ENCODE results near the gene MTHFD2. TPM values are rescaled to one million over a fixed set of nuclear protein-coding genes. Genes with fewer than 3 reads are reported as not detected.

MTHFD2 gene
- total and polyA plus RNA-seq, 12 donors: 12.4 to 32.6 (median 19.0) TPM

DNA sequence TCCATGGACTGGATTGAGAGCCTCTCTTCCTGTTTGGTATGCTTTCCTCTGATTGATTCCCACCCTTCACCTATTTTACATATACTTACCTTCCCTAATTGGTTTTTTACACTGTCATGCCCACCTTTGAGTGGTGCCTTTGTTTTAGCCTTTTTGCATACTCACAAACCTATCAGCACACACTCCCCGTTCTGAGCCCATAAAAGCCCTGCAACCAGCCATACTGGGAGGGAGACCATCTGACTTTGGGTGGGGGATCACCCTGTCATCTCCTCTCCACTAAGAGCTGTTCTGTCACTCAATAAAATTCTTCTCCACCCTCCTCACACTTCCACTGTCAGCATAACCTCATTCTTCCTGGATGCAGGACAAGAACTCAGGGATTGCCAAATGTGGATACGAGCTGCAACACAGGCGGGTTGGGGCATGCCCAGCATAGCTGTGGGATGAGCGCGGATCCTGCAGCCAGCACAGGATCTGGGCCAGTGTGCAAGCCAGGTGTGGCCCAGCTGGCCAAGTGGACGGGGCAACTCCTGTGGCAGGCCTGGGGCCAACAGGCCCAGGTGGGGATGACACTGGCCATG, 10.3 kb upstream of the MTHFD2 start:
- Histone ChIP-seq H3K27me3 (no peaks in the 10 kb centered on the region), H3K27ac (peak overlapping the region in 3 of 10 donors; percentile 12 to 59 (median 41)), H3K4me1 (peaks cover 0 to 36% (median 0%) of the 10 kb centered on the region in 9 donors), H3K36me3 (no peaks in the 10 kb centered on the region), H3K4me3 (no peak overlapping the region), H3K9me3 (no peaks in the 10 kb centered on the region)
- no peak for TF ChIP-seq CTCF (IDR thresholded peaks at IDR 0.05)
- intact Hi-C loops (cut with DNase I): no loop called here
- WGBS, 2 donors: 78 to 83% methylated on average over 6 of the region's 6 CpGs
- peak in 7 of 8 donors; percentile 51 to 81 (median 69) for ATAC-seq
- DNase-seq: peak in 1 of 2 donors; percentile 18

- DNase-seq: no peak
- H3K27me3 ChIP-seq: no peaks in the 10 kb centered on the region
- intact Hi-C loops (cut with DNase I): no loop called here
- H3K9me3 ChIP-seq: no peaks in the 10 kb centered on the region
- no peak overlapping the region for H3K4me3 ChIP-seq
- H3K4me1 ChIP-seq: peaks cover 0 to 36% (median 0%) of the 10 kb centered on the region in 9 donors
- no peaks in the 10 kb centered on the region for H3K36me3 ChIP-seq
- no peak for TF ChIP-seq CTCF (IDR thresholded peaks at IDR 0.05)
- H3K27ac ChIP-seq: no peak overlapping the region
- WGBS, 2 donors: 91 to 96% methylated on average over 3 of the region's 3 CpGs
- no peak for ATAC-seq
Observed at GRCh38 chr2:74188696-74189095, 9.7 kb upstream of the MTHFD2 start.

DNA sequence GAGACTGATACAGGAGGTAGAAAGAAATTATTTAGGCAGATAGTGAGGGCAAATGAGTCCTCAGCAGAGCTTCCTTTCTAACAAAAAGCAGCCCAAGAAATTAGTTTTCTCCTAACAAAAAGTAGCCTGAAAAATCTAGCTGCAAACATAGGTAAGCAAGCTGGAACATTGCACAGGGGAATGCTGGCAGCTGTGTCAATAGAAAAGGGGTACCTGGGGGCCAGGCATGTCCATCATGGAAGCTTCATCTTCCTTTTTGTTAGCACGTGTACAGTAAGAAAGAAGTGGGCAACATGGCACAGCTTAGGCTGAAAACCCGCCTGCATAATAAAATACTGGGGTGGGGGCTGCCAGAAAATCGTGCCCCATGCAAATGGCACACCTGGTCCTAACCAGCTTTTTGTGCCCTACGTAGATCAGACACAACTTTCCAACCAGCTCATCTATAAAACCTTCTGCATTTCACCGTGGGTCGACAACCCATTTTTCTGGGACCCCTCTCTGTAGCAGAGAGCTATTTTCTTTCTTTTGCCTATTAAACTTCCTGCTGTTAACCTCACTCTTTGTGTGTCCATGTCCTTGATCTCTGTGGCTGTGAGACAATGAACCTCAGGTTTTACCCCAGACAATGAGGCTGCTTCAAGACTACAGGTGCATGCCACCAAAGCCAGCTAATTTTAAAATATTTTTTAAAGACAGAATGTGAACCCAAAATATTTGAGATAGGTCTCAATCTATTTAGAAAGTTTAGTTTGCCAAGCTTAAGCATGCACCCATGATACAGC, 6.6 kb upstream of the MTHFD2 start:
- peaks cover 0 to 20% (median 0%) of the 10 kb centered on the region in 9 donors for H3K4me1 ChIP-seq
- WGBS, 2 donors: 81 to 82% methylated on average over 6 of the region's 6 CpGs
- H3K27me3 ChIP-seq: no peaks in the 10 kb centered on the region
- no peak for TF ChIP-seq CTCF (IDR thresholded peaks at IDR 0.05)
- ATAC-seq: no peak
- intact Hi-C loops (cut with DNase I): no loop called here
- H3K9me3 ChIP-seq: no peaks in the 10 kb centered on the region
- H3K36me3 ChIP-seq: no peaks in the 10 kb centered on the region
- no peak overlapping the region for H3K27ac ChIP-seq
- H3K4me3 ChIP-seq: no peak overlapping the region
- no peak for DNase-seq

- intact Hi-C loops (cut with DNase I): no loop called here
- Histone ChIP-seq H3K36me3 (no peaks in the 10 kb centered on the region), H3K27me3 (no peaks in the 10 kb centered on the region), H3K4me3 (no peak overlapping the region), H3K9me3 (no peaks in the 10 kb centered on the region), H3K4me1 (peaks cover 0 to 13% (median 6%) of the 10 kb centered on the region in 9 donors), H3K27ac (no peak overlapping the region)
- 76% methylated on average over 1 of the region's 1 CpG for WGBS, 2 donors
- TF ChIP-seq CTCF (IDR thresholded peaks at IDR 0.05): no peak
- no peak for ATAC-seq
- DNase-seq: no peak
Observed at GRCh38 chr2:74194799-74195198, 3.6 kb upstream of the MTHFD2 start.
